Activated naive CD8-positive, alpha-beta T cell treated with anti-CD3 and anti-CD28 coated beads, Interleukin-2, amount 50 U/mL, for 24 hours (primary cell): Measurements from ENCODE around the gene TMEM229B.

Source experiments
- ATAC-seq: fragments of 150-1000 bp; cut with Tn5 transposase; one replicate; pipeline ENCODE4 v1.10.0; 2021
- DNase-seq: peaks from one replicate; pipeline ENCODE4 v3.0.0; 2021
- H3K27ac Mint-ChIP-seq: one replicate; pipeline ENCODE4 v1.8.0; 2021; ENCODE audit warnings: mild to moderate bottlenecking, mixed read lengths
- H3K27me3 Mint-ChIP-seq: one replicate; pipeline ENCODE4 v1.8.0; 2021; ENCODE audit warnings: mixed read lengths
- H3K36me3 Mint-ChIP-seq: one replicate; pipeline ENCODE4 v1.8.0; 2021; ENCODE audit warnings: low read depth, mixed read lengths
- H3K4me1 Mint-ChIP-seq: one replicate; pipeline ENCODE4 v1.8.0; 2021; ENCODE audit warnings: mixed read lengths
- H3K4me3 Mint-ChIP-seq: one replicate; pipeline ENCODE4 v1.8.0; 2021; ENCODE audit warnings: mild to moderate bottlenecking, moderate library complexity, mixed read lengths
- H3K9me3 Mint-ChIP-seq: one replicate; pipeline ENCODE4 v1.8.0; 2021; ENCODE audit warnings: mixed read lengths

The TMEM229B gene

GRCh38 chr14:67487937-67488893 is at the start of gene TMEM229B:
TSS of gene TMEM229B (minus strand) at chr14:67488721. CDS start at chr14:67473923, 14,798 bp downstream.
- peaks cover 77% of the 10 kb centered on the region for H3K4me1 Mint-ChIP-seq
- ATAC-seq (peak; percentile 98), DNase-seq (peak; percentile 75)
- H3K4me3 Mint-ChIP-seq, result peak within 1 kb of the TSS; percentile 86
- peaks cover 18% of the 10 kb centered on the region for H3K36me3 Mint-ChIP-seq
- peaks cover 8% of the 10 kb centered on the region for H3K9me3 Mint-ChIP-seq
- peak within 1 kb of the TSS; percentile 99 for H3K27ac Mint-ChIP-seq
- no peaks in the 10 kb centered on the region for H3K27me3 Mint-ChIP-seq

DNA sequence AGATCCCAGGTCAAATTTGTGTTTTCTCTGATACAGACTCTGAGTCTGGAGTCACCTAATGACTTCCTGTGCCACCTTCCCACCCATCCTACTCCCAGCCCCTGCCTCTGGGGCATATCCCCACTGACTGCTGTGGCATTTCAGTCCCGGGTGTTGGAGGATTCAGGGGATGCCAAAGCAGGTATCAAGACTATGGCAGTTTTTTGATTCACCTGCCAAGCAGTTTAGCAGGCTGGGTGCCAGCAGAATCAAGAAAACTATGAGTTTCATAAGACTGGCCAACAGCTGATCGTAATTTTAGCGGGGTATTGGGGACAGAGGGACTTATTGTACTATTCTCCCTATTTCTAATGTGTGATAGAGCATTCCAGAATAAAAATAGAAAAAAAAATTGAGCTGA is 49.2 kb upstream of the TMEM229B start:
- H3K27ac Mint-ChIP-seq, result no peak overlapping the region

DNA sequence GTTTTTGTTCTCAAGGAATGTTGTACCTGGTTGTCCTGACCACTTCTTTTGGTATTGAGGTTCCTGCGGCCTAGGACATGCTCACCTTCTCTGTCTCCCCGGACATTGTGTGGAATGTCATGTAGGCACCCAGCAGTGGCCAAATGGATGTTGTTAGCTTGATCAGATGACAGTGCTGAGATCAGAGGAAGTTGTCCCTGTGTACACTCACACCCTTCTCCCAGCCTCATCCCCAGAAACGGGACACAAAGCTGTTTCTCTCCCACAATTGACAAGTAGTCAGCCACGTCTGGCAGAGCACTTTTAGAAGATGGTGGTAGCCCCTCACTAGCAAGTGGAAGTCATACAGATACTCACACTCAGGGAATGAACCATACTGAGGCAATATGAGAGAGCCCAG is 47.6 kb upstream of the TMEM229B start:
- DNase-seq (no peak), ATAC-seq (no peak)
- Mint-ChIP-seq H3K9me3 (no peaks in the 10 kb centered on the region), H3K27ac (no peak overlapping the region), H3K4me1 (peaks cover 3% of the 10 kb centered on the region), H3K36me3 (no peaks in the 10 kb centered on the region), H3K27me3 (peaks cover 36% of the 10 kb centered on the region), H3K4me3 (no peak overlapping the region)

More for the DNA sequence above, 49.2 kb upstream of the TMEM229B start:
- no peak for ATAC-seq
- H3K27me3 Mint-ChIP-seq, result peaks cover 33% of the 10 kb centered on the region
- no peaks in the 10 kb centered on the region for H3K36me3 Mint-ChIP-seq
- no peak overlapping the region for H3K4me3 Mint-ChIP-seq
- H3K4me1 Mint-ChIP-seq, result peaks cover 7% of the 10 kb centered on the region
- no peaks in the 10 kb centered on the region for H3K9me3 Mint-ChIP-seq
- no peak for DNase-seq

DNA sequence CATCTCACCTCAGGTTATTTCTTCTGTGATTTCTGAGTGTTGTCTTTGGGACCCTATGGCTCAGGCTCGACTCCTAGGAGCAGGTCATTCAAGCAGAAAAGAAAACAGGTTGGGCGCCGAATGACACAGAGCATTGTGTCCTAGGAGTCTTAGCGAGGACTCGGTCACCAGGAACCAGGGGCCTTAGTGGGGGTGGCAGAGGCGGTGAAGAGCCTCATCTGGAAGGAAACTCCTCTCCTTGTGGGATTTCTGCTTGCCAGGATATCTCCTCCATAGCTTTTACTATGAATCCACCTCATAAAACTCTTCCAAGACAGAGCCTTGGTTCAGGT is 45.2 kb upstream of the TMEM229B start:
- DNase-seq (no peak), ATAC-seq (no peak)
- Mint-ChIP-seq H3K27ac (no peak overlapping the region), H3K4me3 (peak overlapping the region; percentile 78), H3K9me3 (no peaks in the 10 kb centered on the region), H3K4me1 (peaks cover 3% of the 10 kb centered on the region), H3K27me3 (peaks cover 31% of the 10 kb centered on the region), H3K36me3 (no peaks in the 10 kb centered on the region)

- Mint-ChIP-seq H3K27ac (no peak within 1 kb of the TSS), H3K4me1 (peaks cover 3% of the 10 kb centered on the region), H3K36me3 (no peaks in the 10 kb centered on the region), H3K9me3 (no peaks in the 10 kb centered on the region), H3K4me3 (peak within 1 kb of the TSS; percentile 78), H3K27me3 (peaks cover 32% of the 10 kb centered on the region)
- DNase-seq (peak; percentile 66), ATAC-seq (peak; percentile 97)
These were observed 44.7 kb upstream of the TMEM229B start, which contains the start of gene PLEKHH1 for GRCh38 chr14:67532998-67533753. TSS of gene PLEKHH1 (plus strand) at chr14:67533290. CDS start at chr14:67541868, 8,578 bp downstream.

DNA sequence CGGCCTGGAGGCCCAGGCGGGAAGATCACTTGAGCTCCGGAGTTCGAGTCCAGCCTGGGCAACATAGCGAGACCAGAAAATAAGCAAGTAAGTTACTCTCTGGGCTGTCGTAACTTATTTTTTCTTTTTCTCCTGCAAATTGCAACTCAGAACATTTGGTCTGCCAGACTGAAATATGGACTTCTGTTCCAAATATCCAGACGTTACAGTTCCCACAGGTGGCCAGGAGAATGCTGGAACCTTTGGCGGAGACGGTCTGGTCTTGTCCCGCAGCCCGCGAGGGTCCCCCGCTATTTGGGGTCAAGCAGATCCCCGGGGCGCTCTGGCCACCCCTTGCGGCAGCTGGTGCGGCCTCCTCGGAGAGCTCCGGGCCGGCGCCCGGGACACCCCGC is 44.1 kb upstream of the TMEM229B start:
- no peak for DNase-seq
- Mint-ChIP-seq H3K27ac (no peak overlapping the region), H3K27me3 (peaks cover 35% of the 10 kb centered on the region)

DNA sequence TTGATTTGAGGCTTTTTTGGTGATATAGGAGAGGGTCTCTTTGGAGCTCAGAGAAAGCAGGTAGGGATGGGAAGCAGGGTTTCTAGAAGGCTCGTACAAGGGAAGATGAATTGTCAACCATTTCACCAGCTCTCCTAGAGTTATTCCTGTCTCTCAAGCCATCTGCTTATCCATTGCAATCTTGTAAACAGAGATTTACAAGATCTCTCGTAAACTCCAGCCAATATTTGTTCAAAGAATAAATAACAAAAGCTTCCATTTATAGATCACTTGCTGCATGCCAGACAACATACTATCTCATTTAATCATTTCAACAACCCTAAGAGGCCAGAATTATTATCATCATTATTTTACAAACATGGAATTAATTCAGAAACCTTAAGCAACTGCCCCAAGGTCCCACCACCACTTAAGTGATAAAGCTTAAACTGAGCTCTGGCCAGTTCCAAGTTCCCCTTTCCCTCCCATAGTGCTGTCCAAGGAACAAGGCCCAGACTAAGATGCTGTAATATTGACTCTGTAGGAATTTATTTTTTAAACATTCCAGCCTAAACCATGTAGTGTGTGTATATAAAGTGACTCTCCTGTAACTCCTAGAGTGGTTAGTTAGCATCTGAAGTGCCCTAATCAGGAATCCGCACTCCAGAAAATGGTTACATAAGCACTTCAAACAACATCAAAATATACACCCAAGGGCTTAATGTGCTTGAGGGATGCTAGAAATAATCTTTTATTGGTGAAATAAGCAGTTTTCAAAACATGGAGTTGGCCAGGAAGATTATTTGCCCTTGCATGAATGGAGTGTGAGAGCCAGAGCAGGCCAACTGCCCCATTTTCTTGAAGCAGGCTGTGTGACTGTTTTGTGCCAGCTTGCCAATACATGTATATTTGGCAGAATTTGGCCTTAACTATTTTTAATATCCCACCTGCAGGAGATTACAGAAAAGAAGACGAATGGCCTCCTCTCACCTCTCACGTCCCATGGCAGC is 41.7 kb upstream of the TMEM229B start:
- ATAC-seq (no peak), DNase-seq (no peak)
- Mint-ChIP-seq H3K36me3 (no peaks in the 10 kb centered on the region), H3K27ac (no peak overlapping the region), H3K4me3 (no peak overlapping the region), H3K27me3 (peaks cover 47% of the 10 kb centered on the region), H3K4me1 (peaks cover 3% of the 10 kb centered on the region), H3K9me3 (no peaks in the 10 kb centered on the region)

More for the DNA sequence above, 44.1 kb upstream of the TMEM229B start:
- Mint-ChIP-seq H3K36me3 (no peaks in the 10 kb centered on the region), H3K4me1 (peaks cover 3% of the 10 kb centered on the region), H3K9me3 (no peaks in the 10 kb centered on the region), H3K4me3 (peak overlapping the region; percentile 64)
- ATAC-seq, result no peak

- Mint-ChIP-seq H3K36me3 (no peaks in the 10 kb centered on the region), H3K27ac (no peak overlapping the region), H3K4me1 (peaks cover 3% of the 10 kb centered on the region), H3K4me3 (no peak overlapping the region), H3K27me3 (peaks cover 41% of the 10 kb centered on the region), H3K9me3 (no peaks in the 10 kb centered on the region)
- DNase-seq (no peak), ATAC-seq (no peak)
These were observed 39.8 kb upstream of the TMEM229B start for GRCh38 chr14:67528276-67528675.

- no peak overlapping the region for H3K27ac Mint-ChIP-seq
- H3K36me3 Mint-ChIP-seq, result no peaks in the 10 kb centered on the region
- no peak overlapping the region for H3K4me3 Mint-ChIP-seq
- peaks cover 3% of the 10 kb centered on the region for H3K4me1 Mint-ChIP-seq
- H3K9me3 Mint-ChIP-seq, result no peaks in the 10 kb centered on the region
- DNase-seq, result no peak
- ATAC-seq, result no peak
- peaks cover 41% of the 10 kb centered on the region for H3K27me3 Mint-ChIP-seq
These were observed 39.2 kb upstream of the TMEM229B start for GRCh38 chr14:67527756-67528155.

DNA sequence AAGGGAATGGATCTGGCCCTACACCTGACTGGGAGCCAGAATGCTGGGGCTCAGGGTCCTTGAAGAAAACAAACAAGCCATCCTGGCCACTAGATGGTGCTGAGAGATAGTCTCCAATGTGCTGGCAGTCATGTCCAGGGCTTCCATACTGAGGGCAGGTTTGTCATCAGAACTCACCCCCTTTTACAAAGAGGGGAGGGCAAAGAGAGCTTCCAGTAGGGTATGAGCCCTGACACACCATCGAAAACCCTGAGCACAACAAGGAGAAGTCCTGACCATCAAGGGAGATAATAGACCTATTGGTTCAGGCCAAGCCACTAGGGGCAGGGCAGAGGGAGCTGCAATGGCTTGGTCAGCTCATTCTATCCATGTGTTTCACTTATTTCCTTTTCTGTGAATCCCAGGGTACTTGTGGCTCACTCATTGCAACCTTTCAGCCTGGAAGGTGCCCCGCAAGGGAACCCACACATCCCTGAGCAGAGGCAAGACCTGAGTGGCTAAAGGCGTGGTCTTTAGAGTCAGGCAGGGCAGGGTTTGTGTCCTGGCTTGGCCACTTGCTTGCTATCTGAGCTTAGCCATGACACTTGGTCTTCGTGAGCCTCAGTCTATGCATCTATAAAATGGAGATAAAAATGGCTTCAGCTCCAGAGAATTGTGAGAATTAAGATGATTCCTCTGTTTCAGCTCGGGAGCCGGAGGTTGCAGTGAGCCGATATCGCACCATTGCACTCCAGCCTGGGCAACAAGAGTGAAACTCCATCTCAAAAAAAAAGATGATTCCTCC is 38.3 kb upstream of the TMEM229B start:
- ATAC-seq (peak; percentile 82), DNase-seq (peak; percentile 34)
- Mint-ChIP-seq H3K4me1 (no peaks in the 10 kb centered on the region), H3K9me3 (no peaks in the 10 kb centered on the region), H3K4me3 (no peak overlapping the region), H3K36me3 (no peaks in the 10 kb centered on the region), H3K27me3 (peaks cover 37% of the 10 kb centered on the region), H3K27ac (no peak overlapping the region)

GRCh38 chr14:67526181-67526580 is 37.7 kb upstream of the TMEM229B start:
- Mint-ChIP-seq H3K36me3 (no peaks in the 10 kb centered on the region), H3K9me3 (no peaks in the 10 kb centered on the region), H3K27me3 (peaks cover 35% of the 10 kb centered on the region), H3K4me1 (no peaks in the 10 kb centered on the region), H3K27ac (no peak overlapping the region), H3K4me3 (no peak overlapping the region)
- DNase-seq, result no peak
- no peak for ATAC-seq

- Mint-ChIP-seq H3K27ac (no peak overlapping the region), H3K9me3 (no peaks in the 10 kb centered on the region), H3K36me3 (no peaks in the 10 kb centered on the region), H3K4me3 (no peak overlapping the region), H3K27me3 (peaks cover 31% of the 10 kb centered on the region), H3K4me1 (no peaks in the 10 kb centered on the region)
- ATAC-seq, result no peak
- no peak for DNase-seq
These were observed 36.9 kb upstream of the TMEM229B start for GRCh38 chr14:67525389-67525788.

DNA sequence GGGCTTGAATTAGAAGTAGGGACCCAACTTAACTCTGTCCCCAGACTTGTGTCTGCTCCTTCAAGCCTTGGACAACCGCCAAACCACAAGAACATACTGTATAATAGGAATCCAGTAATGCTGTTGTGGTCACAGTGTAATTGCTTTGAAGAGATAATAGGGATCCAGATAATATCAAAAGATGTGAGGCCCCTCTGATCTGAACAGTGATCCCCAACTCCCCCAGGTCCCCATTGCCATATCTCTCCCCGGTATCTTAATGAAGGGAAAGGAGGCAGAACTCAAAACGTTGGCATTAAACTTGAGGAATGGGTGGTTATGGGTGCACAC is 36.1 kb upstream of the TMEM229B start:
- DNase-seq, result no peak
- ATAC-seq, result no peak
- H3K27me3 Mint-ChIP-seq, result peaks cover 31% of the 10 kb centered on the region
- H3K27ac Mint-ChIP-seq, result no peak overlapping the region
- no peaks in the 10 kb centered on the region for H3K36me3 Mint-ChIP-seq
- H3K4me3 Mint-ChIP-seq, result no peak overlapping the region
- no peaks in the 10 kb centered on the region for H3K9me3 Mint-ChIP-seq
- H3K4me1 Mint-ChIP-seq, result no peaks in the 10 kb centered on the region
